HG03196 (cell line): ENCODE data around the gene MAP1A.

Experiments
- ATAC-seq: cut with Tn5 transposase; IDR thresholded peaks from one replicate; pipeline ENCODE4 v1.9.1; 2021; ENCODE audit not compliant: unreplicated experiment

MAP1A gene

DNA sequence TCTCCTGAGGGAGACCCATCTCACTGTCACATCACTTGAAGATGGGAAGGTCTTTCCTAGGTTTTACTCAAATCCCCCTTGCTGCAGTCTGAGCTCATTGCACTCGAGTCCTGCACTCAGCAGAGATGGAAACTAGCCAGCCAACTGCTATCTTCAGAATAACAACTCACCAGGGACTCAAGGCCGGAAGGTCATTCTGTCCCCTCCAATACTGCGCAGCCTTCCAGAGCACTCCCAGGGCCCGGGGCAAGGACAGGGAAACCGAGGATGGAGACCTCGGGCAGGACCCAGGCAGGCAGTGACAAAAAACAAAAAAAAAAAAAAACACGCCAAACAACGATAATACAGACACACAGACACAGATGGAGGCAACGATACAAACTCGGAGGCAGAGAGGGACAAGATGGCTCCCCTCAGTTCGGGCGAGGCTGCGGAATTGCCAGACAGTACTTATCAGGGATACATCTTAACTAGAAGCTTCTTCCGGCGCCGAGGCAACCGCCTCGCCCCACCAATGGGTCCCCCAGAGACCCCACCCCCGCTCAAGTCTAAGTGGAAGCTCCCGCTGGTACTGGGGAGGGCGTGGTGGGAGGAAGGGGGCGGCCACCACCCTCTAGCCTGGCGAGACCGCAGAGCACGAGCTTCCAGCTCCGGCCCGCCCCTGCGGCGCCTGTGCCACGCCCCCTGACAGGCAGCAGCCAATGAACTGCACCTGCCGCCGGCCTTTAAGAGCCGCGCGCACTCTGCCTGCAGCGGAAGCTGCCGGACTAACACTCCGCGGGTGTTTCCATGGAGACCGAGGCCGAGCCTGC is 7.0 kb upstream of the MAP1A start:
- ATAC-seq = peak; percentile 97

DNA sequence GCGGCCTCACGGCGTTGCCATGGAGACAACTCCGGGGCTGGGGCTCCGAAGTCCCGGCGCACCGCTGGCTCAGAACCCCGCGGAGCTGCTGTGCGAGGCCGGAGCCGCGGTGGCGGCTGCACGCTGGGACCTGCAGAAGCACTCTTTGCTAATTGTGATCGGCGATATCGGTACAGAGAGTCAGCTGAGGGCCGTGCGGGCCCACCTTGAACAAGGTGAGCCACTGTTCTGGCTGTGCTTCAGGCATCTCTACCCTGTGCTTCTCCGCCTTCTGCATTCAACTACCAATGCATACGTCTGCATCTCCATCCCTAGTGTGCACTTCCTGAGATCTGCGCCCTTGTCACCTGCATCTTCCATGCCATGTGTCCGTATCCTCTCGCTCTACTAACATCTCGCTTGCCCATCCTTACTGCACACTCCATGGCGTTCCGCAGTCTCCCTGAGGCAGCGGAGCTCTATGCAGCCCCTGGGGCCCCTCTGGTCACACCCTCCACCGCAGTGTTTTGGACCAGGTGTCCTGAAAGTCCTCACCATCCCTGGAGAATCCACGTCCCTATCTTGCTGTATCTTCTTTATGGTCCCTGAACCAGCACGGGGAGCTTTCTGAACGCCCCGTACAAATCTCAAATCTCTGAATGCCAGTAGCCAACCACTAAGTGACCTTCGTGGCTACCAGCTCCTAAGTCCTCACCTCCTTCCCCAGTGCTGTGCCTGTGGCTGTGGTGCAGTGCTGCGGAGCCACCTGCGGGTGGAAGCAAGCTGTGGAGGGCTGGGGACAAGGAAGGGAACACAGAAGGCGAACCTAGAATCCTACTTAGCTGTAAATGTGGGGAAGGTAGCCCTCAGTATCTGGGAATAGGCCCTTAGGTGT is 6.2 kb upstream of the MAP1A start:
- ATAC-seq = no peak

DNA sequence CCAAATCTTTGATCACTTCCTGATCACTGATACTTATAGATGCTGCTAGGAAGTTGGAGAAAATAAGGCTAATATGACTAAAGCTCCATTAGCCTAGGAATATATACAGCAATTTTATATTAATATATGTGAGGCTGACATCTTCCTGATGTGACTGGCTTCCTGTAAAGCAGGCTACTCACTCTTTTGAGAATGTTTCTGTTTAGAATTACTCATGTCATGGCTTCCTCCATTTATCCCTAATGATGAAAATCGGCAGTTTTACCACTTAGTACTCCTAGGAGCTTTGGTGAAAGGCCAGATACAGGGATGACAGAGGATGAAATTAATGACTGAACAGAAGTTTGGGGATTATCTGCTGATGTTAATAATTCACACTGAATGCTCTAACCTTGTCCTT is 3.9 kb upstream of the MAP1A start:
- no peak for ATAC-seq

DNA sequence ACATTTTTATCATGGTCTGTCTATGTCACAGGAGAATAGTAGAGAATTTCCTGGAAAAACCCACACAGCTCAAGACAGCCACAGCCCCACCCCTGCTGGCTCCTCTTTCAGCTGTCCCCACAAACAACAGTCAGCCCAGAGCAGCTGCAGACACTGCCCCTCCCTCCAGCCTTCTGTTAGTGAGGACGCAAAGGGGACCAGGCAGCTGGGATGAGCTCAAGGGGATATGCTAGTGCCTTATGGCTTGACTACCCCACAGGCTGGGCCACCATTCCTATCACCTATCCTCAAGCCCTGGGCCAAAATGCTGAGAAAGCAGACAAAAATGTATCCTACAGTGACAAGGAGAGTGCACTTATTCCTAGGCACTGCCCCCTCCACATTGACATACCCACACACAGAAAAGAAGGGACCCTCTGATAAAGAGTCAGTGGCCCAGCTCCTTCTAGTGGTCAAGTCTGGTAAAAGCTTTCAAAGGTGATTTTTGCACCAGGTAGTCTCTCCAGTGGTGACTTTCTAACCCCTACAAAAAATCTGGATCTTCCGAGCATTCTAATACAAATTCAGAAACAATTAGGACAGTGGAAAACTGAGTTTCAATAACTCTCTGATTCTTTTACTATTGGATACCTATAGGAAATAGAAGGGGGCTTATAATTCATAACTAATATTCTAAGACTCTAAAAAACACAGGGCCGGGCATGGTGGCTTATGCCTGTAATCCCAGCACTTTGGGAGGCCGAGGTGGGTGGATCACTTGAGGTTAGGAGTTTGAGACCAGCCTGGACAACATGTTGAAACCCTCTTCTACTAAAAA is 3.0 kb upstream of the MAP1A start:
- ATAC-seq = no peak

DNA sequence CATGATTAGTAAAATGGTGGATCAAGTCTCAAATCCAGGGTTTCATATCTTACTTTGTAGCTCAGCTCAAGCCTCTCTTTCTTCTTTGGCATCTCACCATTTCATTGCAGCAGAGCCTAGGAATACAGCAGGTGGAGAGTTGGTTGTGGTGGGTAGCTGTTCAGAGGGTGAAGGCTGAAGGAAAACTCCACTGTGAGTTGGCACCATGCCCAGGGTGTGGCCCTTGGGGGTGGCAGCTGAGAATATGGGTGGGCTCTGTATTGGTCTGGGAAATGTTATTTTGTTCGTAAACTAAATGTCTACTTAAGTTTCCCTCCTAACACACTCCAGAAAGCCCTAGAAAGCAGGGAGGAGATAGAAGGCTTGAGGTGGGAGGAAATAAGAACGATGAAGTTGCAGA is 1.7 kb upstream of the MAP1A start:
- ATAC-seq = no peak

DNA sequence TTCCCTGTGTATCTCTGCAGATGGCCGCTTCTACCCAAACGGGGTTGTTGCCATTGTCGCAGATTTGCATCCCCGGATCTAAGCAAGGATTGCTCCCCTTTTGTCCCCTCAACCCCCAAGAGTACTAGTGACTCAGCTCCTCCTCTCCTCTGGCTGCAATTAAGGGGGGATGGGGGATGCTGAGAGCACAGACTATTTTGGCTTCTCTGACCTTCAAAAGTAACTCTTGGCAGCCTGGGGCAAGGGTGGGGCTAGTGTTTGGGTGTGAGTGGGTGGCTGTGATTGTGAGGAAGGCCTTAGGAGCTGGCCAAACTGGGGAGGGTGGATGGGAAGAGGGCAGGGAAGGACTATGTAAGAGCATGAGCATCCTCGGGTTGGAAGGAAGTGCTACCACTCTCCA is 1.2 kb upstream of the MAP1A start:
- no peak for ATAC-seq

DNA sequence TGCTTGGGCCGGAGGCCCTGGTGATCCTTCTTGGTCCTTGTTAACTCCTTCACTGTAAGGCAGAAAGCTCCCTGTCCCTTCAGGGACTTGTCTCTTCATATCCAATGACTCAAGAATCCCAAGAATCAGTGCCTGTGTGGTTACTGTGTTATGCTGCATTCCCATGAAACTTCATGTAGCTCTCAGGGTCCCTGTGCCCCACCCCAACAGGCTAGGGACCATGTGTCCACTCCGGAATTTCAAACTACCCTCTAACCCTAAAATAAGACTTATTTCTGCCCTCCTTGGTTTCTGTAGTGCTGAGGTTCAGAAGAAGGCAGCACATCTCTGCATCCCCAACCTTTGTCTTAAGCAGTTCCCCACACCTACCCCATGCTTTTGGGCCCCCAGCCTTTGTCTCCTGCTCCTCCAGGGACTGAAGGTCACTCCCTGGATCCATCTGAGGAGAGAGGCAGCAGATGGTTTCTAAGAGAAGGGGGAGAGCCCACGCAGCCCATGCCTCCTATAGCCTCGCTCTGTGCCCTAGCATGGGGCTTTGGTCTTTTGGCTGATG is 531 bp upstream of the MAP1A start:
- ATAC-seq = no peak

DNA sequence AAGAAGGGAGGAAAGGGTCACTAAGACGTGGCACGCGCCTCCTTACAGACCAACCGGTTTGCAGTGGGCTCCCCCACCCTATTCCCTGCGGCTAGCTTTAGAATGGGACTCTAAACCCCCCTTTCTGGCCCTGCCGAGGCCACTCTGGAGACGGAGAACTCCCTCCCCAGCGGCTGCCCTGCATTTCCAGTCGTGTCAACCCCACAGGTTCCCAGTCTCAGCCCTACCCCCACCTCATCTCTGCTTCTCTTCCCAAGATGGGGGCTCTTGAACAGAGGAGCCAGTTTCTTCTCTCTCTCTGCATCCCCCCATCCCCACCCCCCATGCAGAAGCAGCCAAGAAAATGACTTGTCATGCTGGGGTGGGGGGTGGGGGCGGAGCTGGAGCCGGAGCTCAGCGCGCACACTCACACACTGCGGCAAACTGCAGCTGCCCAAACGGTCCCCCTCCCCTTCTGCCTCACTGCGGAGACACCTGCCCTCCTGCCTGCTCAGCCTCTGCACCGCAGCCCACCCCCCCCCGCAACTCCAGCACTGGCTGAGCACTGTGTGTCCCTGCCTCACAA is 871 bp downstream of the MAP1A start:
- no peak for ATAC-seq

DNA sequence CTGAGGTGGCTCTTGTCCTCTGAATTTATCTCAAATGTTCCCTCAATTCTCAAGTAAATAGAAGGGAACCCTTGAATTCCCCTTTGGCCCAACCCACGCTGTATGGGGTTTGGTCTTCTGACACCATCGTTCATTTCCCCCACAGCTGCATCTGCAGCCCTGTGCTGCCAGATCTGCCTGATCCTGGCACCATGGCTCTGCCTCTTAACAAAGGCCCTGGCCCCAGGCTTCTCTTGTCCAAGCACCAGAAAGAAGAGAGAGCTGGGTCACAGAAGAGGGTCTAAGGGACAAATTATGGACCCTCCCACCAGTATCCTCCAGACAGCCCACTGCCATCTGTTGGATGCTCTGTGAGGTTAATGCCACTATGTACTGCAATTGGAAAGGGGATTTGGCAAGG is 1.8 kb downstream of the MAP1A start:
- ATAC-seq = no peak

DNA sequence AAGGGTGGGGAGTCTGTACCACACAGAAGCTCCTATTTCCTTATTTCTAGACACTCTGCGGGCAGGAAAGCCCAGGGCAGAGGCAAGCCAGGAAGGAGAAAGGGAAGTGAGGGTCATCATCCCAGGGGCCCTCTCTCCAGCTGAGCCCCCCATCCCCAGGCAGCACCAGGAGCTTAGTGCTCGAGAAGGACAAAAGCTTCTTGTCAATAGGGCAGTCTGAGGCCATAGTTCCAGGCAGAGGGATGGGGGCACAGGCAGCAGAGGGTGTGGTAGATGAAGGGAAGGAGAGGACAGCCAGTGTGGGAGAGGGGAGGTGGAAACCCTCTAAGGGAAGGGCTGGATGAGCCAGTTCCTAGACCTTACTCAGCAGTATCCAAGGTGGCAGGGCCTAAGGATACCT is 2.7 kb downstream of the MAP1A start:
- no peak for ATAC-seq

DNA sequence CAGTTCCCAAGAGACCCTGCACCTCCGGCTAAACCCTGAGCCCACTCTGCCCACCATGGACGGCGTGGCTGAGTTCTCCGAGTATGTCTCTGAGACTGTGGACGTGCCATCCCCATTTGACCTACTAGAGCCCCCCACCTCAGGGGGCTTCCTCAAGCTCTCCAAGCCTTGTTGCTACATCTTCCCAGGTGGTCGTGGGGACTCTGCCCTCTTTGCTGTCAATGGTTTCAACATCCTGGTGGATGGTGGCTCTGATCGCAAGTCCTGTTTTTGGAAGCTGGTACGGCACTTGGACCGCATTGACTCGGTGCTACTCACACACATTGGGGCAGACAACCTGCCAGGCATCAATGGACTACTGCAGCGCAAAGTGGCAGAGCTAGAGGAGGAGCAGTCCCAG is 4.0 kb downstream of the MAP1A start:
- no peak for ATAC-seq

DNA sequence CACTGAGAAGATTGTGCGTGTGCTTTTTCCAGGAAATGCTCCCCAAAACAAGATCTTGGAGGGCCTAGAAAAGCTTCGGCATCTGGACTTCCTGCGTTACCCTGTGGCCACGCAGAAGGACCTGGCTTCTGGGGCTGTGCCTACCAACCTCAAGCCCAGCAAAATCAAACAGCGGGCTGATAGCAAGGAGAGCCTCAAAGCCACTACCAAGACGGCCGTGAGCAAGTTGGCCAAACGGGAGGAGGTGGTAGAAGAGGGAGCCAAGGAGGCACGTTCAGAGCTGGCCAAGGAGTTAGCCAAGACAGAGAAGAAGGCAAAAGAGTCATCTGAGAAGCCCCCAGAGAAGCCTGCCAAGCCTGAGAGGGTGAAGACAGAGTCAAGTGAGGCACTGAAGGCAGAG is 4.8 kb downstream of the MAP1A start:
- no peak for ATAC-seq

DNA sequence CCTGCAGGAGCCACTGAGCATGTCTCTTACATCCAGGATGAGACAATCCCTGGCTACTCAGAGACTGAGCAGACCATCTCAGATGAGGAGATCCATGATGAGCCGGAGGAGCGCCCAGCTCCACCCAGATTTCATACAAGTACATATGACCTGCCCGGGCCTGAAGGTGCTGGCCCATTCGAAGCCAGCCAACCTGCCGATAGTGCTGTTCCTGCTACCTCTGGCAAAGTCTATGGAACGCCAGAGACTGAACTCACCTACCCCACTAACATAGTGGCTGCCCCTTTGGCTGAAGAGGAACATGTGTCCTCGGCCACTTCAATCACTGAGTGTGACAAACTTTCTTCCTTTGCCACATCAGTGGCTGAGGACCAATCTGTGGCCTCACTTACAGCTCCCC is 6.2 kb downstream of the MAP1A start:
- ATAC-seq = no peak

DNA sequence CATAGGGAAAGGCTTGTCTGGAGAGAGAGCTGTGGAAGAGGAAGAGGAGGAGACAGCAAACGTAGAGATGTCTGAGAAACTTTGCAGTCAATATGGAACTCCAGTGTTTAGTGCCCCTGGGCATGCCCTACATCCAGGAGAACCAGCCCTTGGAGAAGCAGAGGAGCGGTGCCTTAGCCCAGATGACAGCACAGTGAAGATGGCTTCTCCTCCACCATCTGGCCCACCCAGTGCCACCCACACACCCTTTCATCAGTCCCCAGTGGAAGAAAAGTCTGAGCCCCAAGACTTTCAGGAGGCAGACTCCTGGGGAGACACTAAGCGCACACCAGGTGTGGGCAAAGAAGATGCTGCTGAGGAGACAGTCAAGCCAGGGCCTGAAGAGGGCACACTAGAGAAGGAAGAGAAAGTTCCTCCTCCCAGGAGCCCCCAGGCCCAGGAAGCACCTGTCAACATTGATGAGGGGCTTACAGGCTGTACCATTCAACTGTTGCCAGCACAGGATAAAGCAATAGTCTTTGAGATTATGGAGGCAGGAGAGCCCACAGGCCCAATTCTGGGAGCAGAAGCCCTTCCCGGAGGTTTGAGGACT is 6.9 kb downstream of the MAP1A start:
- ATAC-seq = no peak

DNA sequence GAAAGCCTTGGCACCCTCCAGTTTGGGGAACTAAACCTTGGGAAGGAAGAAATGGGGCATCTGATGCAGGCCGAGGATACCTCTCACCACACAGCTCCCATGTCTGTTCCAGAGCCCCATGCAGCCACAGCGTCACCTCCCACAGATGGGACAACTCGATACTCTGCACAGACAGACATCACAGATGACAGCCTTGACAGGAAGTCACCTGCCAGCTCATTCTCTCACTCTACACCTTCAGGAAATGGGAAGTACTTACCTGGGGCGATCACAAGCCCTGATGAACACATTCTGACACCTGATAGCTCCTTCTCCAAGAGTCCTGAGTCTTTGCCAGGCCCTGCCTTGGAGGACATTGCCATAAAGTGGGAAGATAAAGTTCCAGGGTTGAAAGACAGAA is 7.7 kb downstream of the MAP1A start:
- ATAC-seq = no peak

DNA sequence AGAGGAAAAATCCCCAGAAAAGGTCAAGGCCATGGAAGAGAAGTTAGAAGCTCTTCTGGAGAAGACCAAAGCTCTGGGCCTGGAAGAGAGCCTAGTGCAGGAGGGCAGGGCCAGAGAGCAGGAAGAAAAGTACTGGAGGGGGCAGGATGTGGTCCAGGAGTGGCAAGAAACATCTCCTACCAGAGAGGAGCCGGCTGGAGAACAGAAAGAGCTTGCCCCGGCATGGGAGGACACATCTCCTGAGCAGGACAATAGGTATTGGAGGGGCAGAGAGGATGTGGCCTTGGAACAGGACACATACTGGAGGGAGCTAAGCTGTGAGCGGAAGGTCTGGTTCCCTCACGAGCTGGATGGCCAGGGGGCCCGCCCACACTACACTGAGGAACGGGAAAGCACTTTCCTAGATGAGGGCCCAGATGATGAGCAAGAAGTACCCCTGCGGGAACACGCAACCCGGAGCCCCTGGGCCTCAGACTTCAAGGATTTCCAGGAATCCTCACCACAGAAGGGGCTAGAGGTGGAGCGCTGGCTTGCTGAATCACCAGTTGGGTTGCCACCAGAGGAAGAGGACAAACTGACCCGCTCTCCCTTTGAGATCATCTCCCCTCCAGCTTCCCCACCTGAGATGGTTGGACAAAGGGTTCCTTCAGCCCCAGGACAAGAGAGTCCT is 9.0 kb downstream of the MAP1A start:
- ATAC-seq = no peak

DNA sequence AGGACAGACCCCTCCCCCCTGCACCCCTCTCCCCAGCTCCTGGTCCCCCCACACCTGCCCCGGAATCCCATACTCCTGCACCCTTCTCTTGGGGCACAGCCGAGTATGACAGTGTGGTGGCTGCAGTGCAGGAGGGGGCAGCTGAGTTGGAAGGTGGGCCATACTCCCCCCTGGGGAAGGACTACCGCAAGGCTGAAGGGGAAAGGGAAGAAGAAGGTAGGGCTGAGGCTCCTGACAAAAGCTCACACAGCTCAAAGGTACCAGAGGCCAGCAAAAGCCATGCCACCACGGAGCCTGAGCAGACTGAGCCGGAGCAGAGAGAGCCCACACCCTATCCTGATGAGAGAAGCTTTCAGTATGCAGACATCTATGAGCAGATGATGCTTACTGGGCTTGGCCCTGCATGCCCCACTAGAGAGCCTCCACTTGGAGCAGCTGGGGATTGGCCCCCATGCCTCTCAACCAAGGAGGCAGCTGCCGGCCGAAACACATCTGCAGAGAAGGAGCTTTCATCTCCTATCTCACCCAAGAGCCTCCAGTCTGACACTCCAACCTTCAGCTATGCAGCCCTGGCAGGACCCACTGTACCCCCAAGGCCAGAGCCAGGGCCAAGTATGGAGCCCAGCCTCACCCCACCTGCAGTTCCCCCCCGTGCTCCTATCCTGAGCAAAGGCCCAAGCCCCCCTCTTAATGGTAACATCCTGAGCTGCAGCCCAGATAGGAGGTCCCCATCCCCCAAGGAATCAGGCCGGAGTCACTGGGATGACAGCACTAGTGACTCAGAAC is 9.8 kb downstream of the MAP1A start:
- no peak for ATAC-seq

DNA sequence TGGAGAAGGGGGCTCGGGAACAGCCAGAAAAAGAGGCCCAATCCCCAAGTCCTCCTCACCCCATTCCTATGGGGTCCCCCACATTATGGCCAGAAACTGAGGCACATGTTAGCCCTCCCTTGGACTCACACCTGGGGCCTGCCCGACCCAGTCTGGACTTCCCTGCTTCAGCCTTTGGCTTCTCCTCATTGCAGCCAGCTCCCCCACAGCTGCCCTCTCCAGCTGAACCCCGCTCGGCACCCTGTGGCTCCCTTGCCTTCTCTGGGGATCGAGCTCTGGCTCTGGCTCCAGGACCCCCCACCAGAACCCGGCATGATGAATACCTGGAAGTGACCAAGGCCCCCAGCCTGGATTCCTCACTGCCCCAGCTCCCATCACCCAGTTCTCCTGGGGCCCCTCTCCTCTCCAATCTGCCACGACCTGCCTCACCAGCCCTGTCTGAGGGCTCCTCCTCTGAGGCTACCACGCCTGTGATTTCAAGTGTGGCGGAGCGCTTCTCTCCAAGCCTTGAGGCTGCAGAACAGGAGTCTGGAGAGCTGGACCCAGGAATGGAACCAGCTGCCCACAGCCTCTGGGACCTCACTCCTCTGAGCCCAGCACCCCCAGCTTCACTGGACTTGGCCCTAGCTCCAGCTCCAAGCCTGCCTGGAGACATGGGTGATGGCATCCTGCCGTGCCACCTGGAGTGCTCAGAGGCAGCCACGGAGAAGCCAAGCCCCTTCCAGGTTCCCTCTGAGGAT is 10.6 kb downstream of the MAP1A start:
- ATAC-seq = no peak
